Activated T-cell treated with anti-CD3 and anti-CD28 coated beads, Interleukin-2, amount 50 U/mL, for 1 hour (primary cell): ENCODE measurements around the gene APOC4.
"Not testable (repeated sequence)": the region's sequence is repeated elsewhere in the genome, so short reads cannot be mapped to it uniquely, and the experiment has no call there.

Experiments
- DNase-seq: peaks from one replicate; pipeline ENCODE4 v3.0.0-alpha.2; 2020

The APOC4 gene

GRCh38 chr19:44960906-44961728, 19.1 kb downstream of the APOC4 start:
- DNase-seq, result no peak

- DNase-seq, result no peak
These were observed 19.8 kb downstream of the APOC4 start for GRCh38 chr19:44961821-44962220.

GRCh38 chr19:44968118-44968517, 26.1 kb downstream of the APOC4 start:
- no peak for DNase-seq

GRCh38 chr19:44968670-44969069, 26.6 kb downstream of the APOC4 start:
- DNase-seq, result no peak

- no peak for DNase-seq
These were observed 27.4 kb downstream of the APOC4 start for GRCh38 chr19:44969437-44969836.

GRCh38 chr19:44971451-44971850, 29.4 kb downstream of the APOC4 start:
- not testable (repeated sequence) for DNase-seq

- no peak for DNase-seq
These were observed 30.8 kb downstream of the APOC4 start for GRCh38 chr19:44972802-44973201.

GRCh38 chr19:44973982-44974735, 32.1 kb downstream of the APOC4 start:
- DNase-seq, result no peak

- no peak for DNase-seq
These were observed 32.8 kb downstream of the APOC4 start for GRCh38 chr19:44974857-44975256.

- DNase-seq, result no peak
These were observed 33.4 kb downstream of the APOC4 start for GRCh38 chr19:44975444-44975843.

GRCh38 chr19:44984005-44984404, 42.0 kb downstream of the APOC4 start:
- no peak for DNase-seq

- DNase-seq, result no peak
These were observed 43.4 kb downstream of the APOC4 start for GRCh38 chr19:44985445-44985844.

GRCh38 chr19:44986389-44986788, 44.4 kb downstream of the APOC4 start:
- DNase-seq, result no peak

GRCh38 chr19:44987148-44987675, 45.2 kb downstream of the APOC4 start:
- DNase-seq, result no peak

- no peak for DNase-seq
These were observed 46.2 kb downstream of the APOC4 start for GRCh38 chr19:44988273-44988672.

- DNase-seq, result peak; percentile 71
These were observed 47.0 kb downstream of the APOC4 start for GRCh38 chr19:44988896-44989556.

- no peak for DNase-seq
These were observed 48.4 kb downstream of the APOC4 start for GRCh38 chr19:44990459-44990858.

GRCh38 chr19:44990966-44991365, 48.9 kb downstream of the APOC4 start:
- DNase-seq, result no peak

- no peak for DNase-seq
These were observed 50.5 kb downstream of the APOC4 start for GRCh38 chr19:44992336-44993163.

GRCh38 chr19:44993526-44993925, 51.5 kb downstream of the APOC4 start:
- no peak for DNase-seq

- DNase-seq, result no peak
These were observed 52.0 kb downstream of the APOC4 start for GRCh38 chr19:44993926-44994537.
